GM19238 (cell line): ENCODE data around the gene TMEM178B.
"Not testable (repeated sequence)": the region's sequence is repeated elsewhere in the genome, so short reads cannot be mapped to it uniquely, and the experiment has no call there.

Source experiments
- DNase-seq: peaks from one replicate; pipeline ENCODE4 v3.0.0; 2011; ENCODE audit warnings: low spot score; ENCODE audit not compliant: insufficient read length

The TMEM178B gene

GRCh38 chr7:141304291-141304690 lies 230.4 kb downstream of the TMEM178B start:
- no peak for DNase-seq

- no peak for DNase-seq
Measured at GRCh38 chr7:141306081-141306480, 232.2 kb downstream of the TMEM178B start.

GRCh38 chr7:141312395-141312794 lies 238.5 kb downstream of the TMEM178B start:
- DNase-seq = no peak

GRCh38 chr7:141312828-141313521 lies 239.1 kb downstream of the TMEM178B start:
- DNase-seq = no peak

- DNase-seq = no peak
Measured at GRCh38 chr7:141313896-141314295, 240.0 kb downstream of the TMEM178B start.

- no peak for DNase-seq
Measured at GRCh38 chr7:141317033-141317585, 243.2 kb downstream of the TMEM178B start.

- no peak for DNase-seq
Measured at GRCh38 chr7:141320287-141320686, 246.4 kb downstream of the TMEM178B start.

GRCh38 chr7:141322383-141322782 lies 248.5 kb downstream of the TMEM178B start:
- no peak for DNase-seq

GRCh38 chr7:141323826-141324225 lies 250.0 kb downstream of the TMEM178B start:
- no peak for DNase-seq

- DNase-seq = no peak
Measured at GRCh38 chr7:141324870-141325269, 251.0 kb downstream of the TMEM178B start.

- no peak for DNase-seq
Measured at GRCh38 chr7:141325275-141325674, 251.4 kb downstream of the TMEM178B start.

GRCh38 chr7:141328290-141328689 lies 254.4 kb downstream of the TMEM178B start:
- DNase-seq = no peak

- not testable (repeated sequence) for DNase-seq
Measured at GRCh38 chr7:141330285-141330684, 256.4 kb downstream of the TMEM178B start.

GRCh38 chr7:141333459-141333858 lies 259.6 kb downstream of the TMEM178B start:
- DNase-seq = no peak

GRCh38 chr7:141335164-141335563 lies 261.3 kb downstream of the TMEM178B start:
- no peak for DNase-seq

- no peak for DNase-seq
Measured at GRCh38 chr7:141339603-141340002, 265.7 kb downstream of the TMEM178B start.

- no peak for DNase-seq
Measured at GRCh38 chr7:141340991-141341390, 267.1 kb downstream of the TMEM178B start.

GRCh38 chr7:141342621-141343408 lies 269.0 kb downstream of the TMEM178B start:
- DNase-seq = no peak

GRCh38 chr7:141344153-141344935 lies 270.5 kb downstream of the TMEM178B start:
- DNase-seq = no peak

GRCh38 chr7:141348728-141349127 lies 274.9 kb downstream of the TMEM178B start:
- no peak for DNase-seq

- no peak for DNase-seq
Measured at GRCh38 chr7:141349338-141349737, 275.5 kb downstream of the TMEM178B start.

- no peak for DNase-seq
Measured at GRCh38 chr7:141349804-141350203, 275.9 kb downstream of the TMEM178B start.
